Measurements from ENCODE around the gene UQCC2. TPM values are rescaled to one million over a fixed set of nuclear protein-coding genes. Genes with fewer than 3 reads are reported as not detected.

The UQCC2 gene
- total and polyA plus RNA-seq, 3 donors from 2014 or later: 18.1 to 119 (median 36.2) TPM

DNA sequence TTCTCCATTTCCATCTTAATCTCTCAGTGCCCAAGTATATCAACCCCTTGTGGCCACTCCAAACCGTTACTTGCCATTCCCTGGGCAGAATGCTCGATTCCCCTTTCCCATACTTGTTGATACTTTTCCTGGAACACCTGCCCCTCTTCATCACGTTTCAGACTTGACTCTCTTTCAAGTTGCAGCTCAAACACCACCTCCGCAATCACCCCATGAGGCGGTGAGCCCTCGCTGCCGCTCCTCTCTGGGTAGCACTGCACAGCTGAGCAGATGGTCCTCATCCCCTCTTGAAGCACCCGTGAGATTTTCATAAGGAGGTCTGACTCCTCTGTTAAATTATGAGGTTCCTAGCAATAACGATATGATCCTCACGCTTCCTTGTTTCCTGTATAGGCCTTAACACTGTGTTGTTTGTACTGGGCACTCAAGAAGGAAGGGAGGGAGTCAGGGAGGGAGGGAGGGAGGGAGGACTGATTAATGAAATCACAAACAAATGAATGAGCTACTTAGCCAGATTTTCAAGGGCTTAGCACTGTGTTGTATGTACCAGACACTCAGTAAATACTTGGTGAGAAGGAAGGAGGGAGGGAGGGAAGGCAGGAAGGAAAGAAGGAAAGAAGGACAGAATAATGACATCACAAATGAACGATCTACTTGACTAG is 8.0 kb upstream of the UQCC2 start:
- Histone ChIP-seq H3K4me3 (no peak overlapping the region), H3K4me1 (peaks cover 4% of the 10 kb centered on the region), H3K27me3 (no peaks in the 10 kb centered on the region), H3K9me3 (no peaks in the 10 kb centered on the region), H3K36me3 (ENCODE audit: low read depth, missing control alignments) (no peaks in the 10 kb centered on the region), H3K27ac (no peak overlapping the region)
- DNase-seq: no peak
- no peak for TF ChIP-seq POLR2A (IDR thresholded peaks at IDR 0.05)
- TF ChIP-seq, protein P1, sequence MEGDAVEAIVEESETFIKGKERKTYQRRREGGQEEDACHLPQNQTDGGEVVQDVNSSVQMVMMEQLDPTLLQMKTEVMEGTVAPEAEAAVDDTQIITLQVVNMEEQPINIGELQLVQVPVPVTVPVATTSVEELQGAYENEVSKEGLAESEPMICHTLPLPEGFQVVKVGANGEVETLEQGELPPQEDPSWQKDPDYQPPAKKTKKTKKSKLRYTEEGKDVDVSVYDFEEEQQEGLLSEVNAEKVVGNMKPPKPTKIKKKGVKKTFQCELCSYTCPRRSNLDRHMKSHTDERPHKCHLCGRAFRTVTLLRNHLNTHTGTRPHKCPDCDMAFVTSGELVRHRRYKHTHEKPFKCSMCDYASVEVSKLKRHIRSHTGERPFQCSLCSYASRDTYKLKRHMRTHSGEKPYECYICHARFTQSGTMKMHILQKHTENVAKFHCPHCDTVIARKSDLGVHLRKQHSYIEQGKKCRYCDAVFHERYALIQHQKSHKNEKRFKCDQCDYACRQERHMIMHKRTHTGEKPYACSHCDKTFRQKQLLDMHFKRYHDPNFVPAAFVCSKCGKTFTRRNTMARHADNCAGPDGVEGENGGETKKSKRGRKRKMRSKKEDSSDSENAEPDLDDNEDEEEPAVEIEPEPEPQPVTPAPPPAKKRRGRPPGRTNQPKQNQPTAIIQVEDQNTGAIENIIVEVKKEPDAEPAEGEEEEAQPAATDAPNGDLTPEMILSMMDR (IDR thresholded peaks at IDR 0.05): no peak
- intact Hi-C loops (cut with DNase I; ENCODE audit: low total_unique reads): no loop called here
- WGBS, 2 donors: 88 to 89% methylated on average over 11 of the region's 11 CpGs

DNA sequence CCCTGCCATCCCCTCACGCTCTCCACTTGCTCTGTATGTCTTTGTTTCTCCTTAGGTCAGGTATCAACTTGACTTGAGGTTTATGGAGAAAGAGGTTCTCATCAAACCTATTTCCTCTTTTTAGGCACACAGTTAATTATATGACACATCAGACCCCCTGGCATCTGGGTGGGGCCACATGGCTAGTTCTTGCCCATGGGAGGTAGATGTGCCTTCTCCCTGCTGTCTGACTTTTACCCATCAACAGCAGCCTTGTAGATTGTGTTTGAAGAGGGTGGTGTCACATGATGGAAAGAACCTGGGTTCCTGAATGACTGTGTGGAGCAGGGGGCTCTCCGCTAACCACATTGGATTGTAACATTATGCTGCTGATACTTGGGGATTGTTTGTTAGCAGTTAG is 7.2 kb upstream of the UQCC2 start:
- TF ChIP-seq, protein P1 (IDR thresholded peaks at IDR 0.05): no peak
- no peak for TF ChIP-seq POLR2A (IDR thresholded peaks at IDR 0.05)
- H3K36me3 ChIP-seq (ENCODE audit: low read depth, missing control alignments): no peaks in the 10 kb centered on the region
- H3K27ac ChIP-seq: no peak overlapping the region
- no peaks in the 10 kb centered on the region for H3K9me3 ChIP-seq
- H3K4me3 ChIP-seq: no peak overlapping the region
- 95 to 100% methylated on average over 2 of the region's 2 CpGs for WGBS, 2 donors
- H3K4me1 ChIP-seq: peaks cover 4% of the 10 kb centered on the region
- intact Hi-C loops (cut with DNase I; ENCODE audit: low total_unique reads): no loop called here
- H3K27me3 ChIP-seq: no peaks in the 10 kb centered on the region
- no peak for DNase-seq

DNA sequence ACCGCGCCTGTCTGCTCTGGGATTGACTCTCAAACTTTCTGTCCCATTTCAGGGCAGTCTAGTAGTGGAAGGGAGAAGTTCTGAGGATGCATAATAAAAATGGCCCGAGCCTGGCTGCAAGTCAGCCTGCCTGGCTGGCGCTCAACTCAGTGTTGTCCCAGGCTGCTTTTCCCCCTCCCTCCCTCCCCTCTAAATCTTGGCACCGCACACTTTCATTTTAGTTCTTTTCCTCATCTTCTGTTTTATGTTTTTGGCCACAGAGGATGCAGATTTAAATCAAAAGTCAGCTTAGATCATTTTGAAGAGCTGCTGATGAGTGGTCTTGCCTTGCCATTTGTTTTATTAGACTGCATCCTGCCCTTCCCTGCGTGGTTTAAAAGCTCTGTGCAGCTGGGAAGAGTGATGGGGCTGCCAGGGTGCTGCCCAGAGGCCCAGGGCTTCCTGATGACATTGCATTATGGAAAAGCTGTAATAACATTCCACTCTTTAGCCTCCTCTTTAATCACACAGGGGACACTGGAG is 6.5 kb upstream of the UQCC2 start:
- 44 to 52% methylated on average over 6 of the region's 6 CpGs for WGBS, 2 donors
- Histone ChIP-seq H3K27me3 (no peaks in the 10 kb centered on the region), H3K36me3 (ENCODE audit: low read depth, missing control alignments) (no peaks in the 10 kb centered on the region), H3K4me3 (no peak overlapping the region), H3K27ac (no peak overlapping the region), H3K4me1 (peaks cover 4% of the 10 kb centered on the region), H3K9me3 (no peaks in the 10 kb centered on the region)
- no peak for TF ChIP-seq POLR2A (IDR thresholded peaks at IDR 0.05)
- intact Hi-C loops (cut with DNase I; ENCODE audit: low total_unique reads): no loop called here
- peak; percentile 38 for DNase-seq

DNA sequence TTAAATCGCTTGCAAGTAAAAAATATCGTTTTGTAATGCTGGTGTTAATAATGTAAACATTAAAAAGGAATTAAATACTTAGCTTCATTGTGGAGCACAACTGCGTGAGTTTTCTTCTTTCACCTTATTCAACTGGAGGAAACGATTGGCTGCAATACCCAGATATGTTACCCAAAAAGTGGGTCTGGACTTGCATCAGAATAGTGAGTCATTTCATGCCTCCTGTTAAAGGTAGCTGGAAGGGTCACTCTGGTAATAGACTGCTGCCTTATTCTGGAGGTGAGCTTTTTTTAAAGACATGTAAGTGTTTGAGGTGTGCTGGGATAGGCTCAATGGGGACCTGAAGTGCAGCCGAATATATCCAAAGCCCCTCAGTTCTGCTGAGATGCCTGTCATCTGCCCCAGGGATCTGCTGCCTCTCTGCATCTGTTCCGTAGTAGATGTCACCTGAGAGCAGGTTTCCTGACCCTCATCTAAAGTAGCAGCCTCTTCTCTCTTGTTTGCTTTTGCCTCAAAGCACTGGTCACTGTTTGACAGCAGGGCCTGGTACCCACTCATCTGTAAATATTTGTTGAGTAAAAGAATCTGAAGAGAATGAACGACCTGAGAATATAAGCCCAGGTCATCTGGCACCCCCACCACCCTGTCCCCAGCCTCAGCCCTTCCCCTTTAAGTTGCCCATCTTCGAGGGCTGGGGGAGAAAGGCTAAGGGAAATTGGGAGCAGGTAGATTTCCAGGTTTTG is 5.6 kb upstream of the UQCC2 start:
- Histone ChIP-seq H3K4me1 (peaks cover 4% of the 10 kb centered on the region), H3K27ac (no peak overlapping the region), H3K4me3 (no peak overlapping the region), H3K27me3 (no peaks in the 10 kb centered on the region), H3K36me3 (ENCODE audit: low read depth, missing control alignments) (no peaks in the 10 kb centered on the region), H3K9me3 (no peaks in the 10 kb centered on the region)
- intact Hi-C loops (cut with DNase I; ENCODE audit: low total_unique reads): no loop called here
- no peak for DNase-seq
- WGBS, 2 donors: 80 to 86% methylated on average over 8 of the region's 8 CpGs
- TF ChIP-seq, protein P1 (IDR thresholded peaks at IDR 0.05): no peak
- no peak for TF ChIP-seq POLR2A (IDR thresholded peaks at IDR 0.05)

DNA sequence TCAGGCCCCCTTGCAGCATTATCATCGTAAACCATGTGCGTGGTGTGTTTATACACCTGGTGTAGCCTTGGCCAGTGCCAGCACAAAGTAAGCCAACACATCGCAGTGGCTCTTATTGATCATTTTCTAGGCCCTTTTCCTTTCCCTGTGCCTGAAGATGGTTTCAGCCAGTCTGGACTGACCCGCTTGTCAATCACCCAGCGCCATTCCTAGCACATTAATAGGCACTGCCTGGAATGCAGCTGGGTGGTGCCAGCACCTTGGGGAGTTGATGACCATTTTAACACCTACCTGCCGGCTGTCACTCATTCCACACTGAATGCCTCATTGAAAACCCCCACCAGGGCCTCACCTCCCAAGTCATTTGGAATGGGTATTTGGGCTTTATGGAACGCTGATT is 4.9 kb upstream of the UQCC2 start:
- TF ChIP-seq, protein P1 (IDR thresholded peaks at IDR 0.05): no peak
- no peak for TF ChIP-seq POLR2A (IDR thresholded peaks at IDR 0.05)
- WGBS, 2 donors: 91 to 92% methylated on average over 5 to 7 of the region's 7 CpGs
- no peaks in the 10 kb centered on the region for H3K36me3 ChIP-seq (ENCODE audit: low read depth, missing control alignments)
- H3K4me3 ChIP-seq: no peak overlapping the region
- H3K4me1 ChIP-seq: peaks cover 7% of the 10 kb centered on the region
- no peak overlapping the region for H3K27ac ChIP-seq
- no peaks in the 10 kb centered on the region for H3K9me3 ChIP-seq
- no peaks in the 10 kb centered on the region for H3K27me3 ChIP-seq
- DNase-seq: no peak
- intact Hi-C loops (cut with DNase I; ENCODE audit: low total_unique reads): no loop called here

Data from testis (tissue), 3 donors.